ENCODE results near the gene CD2AP.
A peak's percentile ranks its signal among the peaks of the same experiment; 100 is the strongest.
"Not testable (repeated sequence)": the region's sequence is repeated elsewhere in the genome, so short reads cannot be mapped to it uniquely, and the experiment has no call there.

CD2AP gene, protein sequence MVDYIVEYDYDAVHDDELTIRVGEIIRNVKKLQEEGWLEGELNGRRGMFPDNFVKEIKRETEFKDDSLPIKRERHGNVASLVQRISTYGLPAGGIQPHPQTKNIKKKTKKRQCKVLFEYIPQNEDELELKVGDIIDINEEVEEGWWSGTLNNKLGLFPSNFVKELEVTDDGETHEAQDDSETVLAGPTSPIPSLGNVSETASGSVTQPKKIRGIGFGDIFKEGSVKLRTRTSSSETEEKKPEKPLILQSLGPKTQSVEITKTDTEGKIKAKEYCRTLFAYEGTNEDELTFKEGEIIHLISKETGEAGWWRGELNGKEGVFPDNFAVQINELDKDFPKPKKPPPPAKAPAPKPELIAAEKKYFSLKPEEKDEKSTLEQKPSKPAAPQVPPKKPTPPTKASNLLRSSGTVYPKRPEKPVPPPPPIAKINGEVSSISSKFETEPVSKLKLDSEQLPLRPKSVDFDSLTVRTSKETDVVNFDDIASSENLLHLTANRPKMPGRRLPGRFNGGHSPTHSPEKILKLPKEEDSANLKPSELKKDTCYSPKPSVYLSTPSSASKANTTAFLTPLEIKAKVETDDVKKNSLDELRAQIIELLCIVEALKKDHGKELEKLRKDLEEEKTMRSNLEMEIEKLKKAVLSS

DNA sequence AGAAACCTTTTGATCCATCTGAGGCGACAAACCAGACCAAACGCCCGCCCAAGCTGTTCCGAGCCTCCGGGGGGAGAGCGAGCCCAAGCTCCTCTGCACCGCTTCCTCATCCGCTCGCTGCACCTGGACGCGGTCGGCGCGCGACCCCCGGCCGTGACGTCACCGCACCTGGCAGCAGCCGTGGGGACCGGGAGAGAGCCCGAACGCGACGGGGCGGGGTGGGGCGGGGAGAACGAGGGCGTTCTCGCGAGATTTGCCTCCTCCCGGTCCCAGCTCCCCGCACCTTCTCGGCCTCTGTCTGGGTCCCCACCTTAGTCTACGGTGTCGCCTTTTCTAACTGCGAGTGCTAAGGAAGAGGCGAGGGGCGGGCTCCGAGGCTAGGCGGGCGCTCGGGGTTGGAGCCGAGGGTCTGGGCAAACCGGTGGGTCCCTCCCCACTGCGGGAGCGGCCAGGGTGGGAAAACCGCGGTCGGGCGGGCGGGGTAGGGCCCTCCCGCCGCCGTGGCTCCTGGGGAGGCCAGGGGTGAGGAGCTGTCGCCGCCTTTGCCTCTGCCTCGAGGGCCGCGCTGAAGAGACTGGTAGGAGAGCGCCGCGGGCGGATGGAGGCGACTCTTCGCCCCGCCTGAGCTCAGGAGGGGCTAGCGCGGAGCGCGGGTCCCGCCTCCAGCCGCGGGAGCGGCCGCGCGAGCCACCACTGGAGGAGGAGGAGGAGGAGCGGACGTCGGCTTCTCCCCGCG is at the start of gene CD2AP:
TSS of gene CD2AP (plus strand) at position 293 of the 736 bp plus-strand sequence. CDS start 456 bp downstream, outside the sequence.
- peak; percentile 66 for DNase-seq

DNA sequence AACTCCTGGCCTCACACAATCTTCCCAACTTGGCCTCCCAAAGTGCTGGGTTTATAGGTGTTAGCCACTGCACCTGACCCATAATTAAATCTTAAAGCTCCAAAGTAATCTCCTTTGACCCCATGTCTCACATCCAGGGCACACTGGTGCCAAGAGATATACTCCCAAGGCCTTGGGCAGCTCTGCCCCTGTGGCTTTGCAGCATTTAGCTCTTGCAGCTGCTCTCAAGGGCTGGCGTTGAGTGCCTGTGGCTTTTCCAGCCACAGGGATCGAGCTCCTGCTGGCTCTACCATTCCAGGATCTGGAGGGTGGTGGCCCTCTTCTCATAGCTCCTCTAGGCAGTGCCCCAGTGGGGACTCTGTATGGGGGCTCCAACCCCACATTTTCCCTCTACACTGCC is 49.3 kb upstream of the CD2AP start:
- DNase-seq: no peak

DNA sequence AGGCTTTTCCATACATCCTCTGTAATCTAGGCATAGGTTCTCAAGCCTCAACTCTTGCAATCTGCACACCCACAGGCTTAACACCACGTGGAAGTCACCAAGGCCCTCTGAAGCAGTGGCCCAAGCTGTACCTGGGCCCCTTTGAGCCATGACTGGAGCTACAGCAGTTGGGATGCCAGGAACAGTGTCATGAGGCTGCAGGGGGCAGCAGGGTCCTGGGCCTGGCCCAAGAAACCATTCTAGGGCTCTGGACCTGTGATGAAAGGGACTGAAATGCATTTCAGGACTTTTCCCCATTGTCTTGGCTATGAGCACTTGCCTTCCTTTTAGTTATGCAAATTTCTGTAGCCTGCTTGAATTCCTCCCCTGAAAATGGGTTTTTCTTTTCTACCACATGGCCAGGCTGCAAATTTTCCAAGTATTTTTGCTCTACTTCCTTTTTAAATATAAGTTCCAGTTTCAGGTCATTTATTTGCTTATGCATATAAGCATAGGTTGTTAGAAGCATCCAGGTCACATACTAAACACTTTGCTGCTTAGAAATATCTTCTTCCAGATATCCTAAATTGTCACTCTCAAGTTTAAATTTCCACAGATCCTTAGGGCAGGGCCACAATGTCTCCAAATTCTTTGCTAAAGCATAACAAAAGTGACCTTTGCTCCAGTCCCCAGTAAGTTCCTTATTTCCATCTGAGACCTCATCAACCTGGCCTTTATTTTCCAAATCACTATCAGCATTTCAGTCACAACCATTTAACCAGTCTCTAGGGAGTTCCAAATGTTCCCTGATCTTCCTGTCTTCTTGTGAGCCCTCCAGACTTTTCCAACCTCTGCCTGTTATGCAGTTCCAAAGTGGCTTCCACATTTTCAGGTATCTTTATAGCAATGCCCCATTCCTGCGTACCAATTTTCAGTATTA is 48.6 kb upstream of the CD2AP start:
- no peak for DNase-seq

DNA sequence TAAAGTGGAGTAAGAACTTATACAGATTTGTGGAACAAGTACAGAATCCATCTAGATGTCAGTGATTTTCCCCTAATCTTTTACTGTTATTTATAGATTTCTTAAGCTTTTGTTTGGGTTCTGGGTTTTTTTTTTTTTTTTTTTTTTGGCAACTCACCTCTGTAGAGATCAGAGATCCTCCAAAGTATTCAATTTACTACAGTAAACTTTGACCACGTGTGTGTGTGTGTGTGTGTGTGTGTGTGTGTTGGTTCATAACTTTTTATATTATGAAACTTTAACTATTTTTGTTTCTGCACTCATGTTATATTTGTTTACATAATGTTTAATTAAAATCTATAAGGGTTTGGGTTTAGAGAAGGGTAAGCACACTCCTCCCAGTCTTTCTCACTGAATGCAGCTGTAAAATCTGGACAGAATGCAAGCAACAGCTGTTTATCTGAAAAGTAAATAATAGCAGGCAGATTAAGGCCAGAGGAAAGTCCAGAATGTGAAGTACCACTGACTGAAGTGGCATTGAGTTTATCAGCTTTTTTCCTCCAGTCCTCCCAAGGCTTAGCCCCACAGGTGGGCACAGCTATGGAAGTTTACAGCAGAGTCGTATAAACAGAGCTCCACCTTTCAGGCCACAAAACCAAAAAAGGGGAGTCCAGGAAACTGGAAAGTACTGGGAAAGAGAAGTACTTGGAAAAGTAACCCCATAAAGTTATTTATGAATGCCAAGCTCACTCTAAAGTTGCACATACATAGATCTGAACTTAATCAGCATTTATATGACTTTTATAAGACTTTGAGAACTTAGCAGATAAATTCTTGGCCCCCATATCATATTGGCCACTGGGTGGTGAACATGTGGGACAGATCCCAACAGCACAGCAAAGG is 43.0 kb upstream of the CD2AP start:
- DNase-seq: no peak

DNA sequence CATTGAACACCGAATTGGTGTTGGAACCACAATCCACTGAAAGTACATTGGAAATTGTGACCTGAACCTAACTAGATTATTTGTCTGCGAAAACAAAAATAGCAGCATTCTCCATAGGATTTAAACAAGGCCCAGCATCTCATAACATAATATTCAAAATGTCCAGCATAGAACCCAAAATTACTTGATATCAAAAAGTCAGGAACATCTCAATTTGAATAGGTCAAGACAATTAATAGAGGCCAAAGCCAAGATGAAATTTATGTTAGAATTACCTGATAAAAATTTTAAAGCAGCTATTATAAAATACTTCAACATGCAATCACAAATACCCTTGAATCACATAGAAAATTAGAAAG is 42.4 kb upstream of the CD2AP start:
- no peak for DNase-seq

DNA sequence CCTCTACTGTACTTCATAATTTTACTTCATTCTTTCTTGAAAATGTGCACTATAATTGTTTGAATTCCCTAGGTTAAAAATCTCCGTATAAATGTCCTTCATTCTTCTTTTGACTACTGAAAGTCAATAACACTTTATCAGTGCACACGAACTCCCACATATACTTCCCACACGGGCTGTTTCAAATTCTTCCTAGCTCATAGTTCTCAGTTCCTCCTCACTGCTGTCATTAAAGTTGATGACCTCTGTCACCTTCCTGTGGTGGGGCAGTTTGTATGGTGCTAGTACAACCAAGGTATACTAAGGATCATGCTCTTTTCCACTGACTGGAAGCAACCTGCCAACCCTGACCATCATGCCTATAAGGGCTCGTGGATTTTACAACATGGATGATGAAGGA is 40.0 kb upstream of the CD2AP start:
- DNase-seq: no peak

DNA sequence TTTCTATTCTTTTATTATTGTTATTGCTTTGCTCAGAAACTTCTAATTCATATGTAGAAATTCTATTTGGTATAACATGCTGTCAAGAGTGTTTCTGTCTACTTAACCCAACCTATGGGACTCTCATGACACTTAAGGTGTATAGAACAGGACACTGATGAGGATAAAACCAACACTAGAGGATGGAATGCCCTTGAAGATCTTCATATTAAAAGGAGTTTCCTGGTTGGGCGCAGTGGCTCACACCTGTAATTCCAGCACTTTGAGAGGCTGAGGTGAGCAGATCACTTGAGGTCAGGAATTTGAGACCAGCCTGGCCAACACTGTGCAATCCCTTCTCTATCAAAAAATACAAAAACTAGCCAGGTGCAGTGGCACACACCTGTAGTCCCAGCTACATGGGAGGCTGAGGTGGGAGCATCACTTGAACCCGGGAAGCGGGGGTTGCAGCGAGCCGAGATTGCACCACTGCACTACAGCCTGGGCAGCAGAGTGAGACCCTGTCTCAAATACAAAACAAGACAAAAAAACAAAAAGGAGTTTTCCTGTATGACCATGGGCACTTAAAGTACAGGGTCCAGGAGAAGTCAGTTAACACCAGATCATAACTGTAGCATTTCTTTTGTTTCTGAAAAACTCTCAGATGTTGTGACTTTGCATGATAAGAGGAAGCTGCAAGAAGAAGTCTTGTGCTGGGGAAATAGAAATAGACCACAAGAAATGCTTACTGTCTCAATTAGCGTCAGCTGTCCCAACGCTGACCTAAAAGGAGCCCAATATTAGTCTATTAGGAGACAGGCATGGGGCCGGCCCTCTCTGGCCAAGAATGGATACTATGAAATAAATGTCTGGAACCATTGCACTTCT is 38.9 kb upstream of the CD2AP start:
- no peak for DNase-seq

DNA sequence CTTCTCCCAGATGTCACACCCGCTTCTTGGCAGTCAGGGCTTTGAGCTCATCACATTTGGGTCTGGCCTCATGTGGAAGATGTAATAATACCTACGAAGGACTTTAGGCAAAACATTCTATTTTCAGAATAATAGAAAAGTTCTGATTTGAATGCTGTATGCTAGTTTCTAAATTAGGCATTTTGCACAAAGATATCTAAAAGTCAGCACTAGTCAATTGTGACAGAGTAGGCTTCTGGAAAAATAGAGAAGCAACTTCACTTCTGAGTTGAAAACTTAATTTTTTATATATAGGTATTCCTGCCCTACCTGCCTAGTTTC is 38.3 kb upstream of the CD2AP start:
- DNase-seq: no peak

DNA sequence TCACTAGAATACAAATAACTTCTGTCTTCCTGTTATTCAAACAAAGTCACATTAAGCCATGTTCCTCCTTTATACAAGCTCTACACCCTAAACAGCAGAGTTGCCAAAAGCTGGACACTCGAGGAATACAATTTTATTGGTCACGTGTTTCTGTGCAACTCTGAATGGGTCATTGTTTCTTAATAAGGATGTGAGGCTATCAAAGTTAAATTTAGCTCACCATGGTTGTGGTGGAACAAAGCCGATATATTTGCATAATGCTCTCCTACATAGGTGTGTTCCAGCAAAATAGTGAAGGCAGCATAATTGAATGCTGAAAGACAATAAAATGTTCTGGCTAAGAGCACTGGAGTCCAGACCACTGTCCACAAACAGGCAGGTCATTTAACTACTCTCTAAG is 36.9 kb upstream of the CD2AP start:
- no peak for DNase-seq

DNA sequence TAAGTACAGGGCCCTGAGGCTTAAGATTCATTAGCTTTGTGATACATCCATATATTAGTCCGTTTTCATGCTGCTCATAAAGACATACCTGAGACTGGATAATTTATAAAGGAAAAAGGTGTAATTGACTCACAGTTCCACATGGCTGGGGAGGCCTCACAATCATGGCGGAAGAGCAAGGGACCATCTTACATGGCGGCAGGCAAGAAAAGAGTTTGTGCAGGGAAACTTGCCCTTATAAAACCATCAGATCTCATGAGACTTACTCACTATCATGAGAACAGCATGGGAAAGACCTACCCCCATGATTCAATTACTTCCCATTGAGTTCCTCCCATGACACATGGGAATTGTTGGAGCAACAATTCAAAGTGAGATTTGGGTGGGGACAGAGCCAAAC is 32.6 kb upstream of the CD2AP start:
- DNase-seq: not testable (repeated sequence)

DNA sequence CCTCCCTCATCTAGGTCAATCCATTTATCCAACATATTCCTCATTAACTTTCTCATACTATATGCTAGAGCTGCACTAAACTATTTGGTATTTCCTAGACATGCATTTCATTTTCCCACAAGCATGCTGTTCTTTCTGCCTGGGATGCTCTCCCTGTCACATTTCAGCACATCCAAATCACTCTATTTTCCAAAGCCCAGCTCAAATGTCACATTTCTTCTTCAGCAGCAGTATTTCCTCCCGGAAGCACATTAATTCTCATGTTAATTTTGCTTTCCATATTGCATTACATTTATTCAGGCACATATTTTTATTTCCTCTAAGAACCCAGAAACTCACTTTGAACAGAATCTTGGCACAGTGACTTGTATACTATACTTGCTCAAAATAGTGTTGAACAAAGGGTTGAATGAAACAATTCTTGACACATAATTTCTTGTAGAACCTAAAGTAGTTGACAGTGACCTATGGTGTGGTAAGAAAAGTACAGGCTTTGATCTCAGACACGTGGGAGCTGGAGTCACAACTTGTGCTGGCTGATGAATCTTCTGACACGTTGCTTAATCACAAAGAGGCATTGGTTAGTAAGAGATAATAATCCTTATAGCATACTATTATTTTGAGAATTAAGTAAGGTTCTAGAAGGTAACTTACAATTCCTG is 30.8 kb upstream of the CD2AP start:
- no peak for DNase-seq

DNA sequence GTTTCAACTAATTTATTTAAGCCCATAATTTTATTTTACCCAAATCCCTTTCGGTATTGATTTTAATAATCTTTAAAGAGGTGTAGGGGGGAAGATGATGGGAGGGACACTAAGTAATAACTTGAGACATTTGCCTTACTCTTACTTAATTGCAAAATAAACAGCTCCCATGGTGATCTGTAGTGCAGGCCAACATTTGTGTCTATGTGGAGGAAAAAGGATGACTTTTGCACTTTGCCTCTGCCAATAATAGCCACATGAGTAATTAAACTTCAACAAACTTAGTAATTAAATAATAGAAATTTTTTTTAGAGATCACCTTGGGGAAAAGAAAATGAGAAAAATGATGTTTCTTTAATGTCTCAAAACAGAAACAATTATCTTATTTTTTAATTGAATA is 29.9 kb upstream of the CD2AP start:
- no peak for DNase-seq

DNA sequence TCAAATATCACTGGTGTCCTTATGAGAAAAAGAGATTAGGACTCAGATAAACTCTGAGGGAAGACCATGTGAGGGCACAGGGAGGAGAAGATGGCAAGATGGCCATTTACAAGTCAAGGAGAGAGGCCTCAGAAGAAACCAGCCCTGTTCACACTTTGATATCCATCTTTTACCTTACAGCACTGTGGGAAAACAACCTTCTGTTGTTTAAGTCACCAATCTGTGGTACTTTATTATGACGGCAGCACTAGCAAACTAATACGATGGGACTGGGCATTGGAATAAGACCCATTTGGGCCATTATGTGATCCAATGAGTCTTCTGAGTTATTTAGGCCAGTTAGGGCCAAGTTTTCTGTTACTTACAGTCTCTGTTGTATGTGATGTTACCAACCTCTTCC is 26.4 kb upstream of the CD2AP start:
- DNase-seq: no peak

DNA sequence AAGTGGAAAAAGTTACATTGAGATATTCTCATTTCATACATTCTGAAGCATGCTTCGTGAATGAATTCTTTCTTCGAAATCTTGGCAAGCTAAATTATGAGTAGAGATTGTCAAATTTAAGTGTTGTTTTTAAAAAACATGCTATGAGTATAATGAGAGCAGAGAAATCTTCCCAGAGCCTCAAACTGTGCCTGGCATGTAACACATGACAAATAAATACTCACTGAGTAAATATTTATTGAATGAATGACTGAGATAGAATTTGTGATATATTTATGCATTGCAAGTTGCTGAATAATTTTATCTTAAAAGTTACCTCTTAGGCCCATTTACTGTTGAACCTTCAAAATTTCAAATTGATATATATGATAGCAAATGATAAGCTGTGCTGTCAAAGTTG is 24.7 kb upstream of the CD2AP start:
- DNase-seq: no peak

DNA sequence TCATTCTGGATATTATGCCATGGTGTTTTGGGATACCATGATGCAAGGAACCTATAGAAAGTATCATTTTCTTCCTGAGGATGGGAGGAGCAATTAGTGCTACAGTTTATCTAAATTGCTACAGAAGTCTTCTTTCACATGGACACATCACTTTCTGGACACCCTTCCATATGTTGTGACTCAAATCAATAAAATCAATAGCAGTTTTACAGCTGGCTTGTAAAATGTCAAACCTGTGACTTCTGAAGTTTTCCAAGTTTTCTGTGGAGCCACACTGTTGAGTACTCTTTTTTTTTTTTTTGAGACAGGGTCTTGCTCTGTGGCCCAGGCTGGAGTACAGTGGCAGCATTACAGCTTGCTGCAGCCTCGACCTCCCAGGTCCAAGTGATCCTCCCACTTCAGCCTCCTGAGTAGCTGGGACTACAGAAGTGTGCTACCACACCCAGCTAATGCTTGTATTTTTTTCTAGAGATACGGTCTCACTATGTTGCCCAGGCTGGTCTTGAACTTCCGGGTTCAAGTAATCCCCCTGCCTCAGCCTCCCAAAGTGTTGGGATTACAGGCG is 24.1 kb upstream of the CD2AP start:
- no peak for DNase-seq

DNA sequence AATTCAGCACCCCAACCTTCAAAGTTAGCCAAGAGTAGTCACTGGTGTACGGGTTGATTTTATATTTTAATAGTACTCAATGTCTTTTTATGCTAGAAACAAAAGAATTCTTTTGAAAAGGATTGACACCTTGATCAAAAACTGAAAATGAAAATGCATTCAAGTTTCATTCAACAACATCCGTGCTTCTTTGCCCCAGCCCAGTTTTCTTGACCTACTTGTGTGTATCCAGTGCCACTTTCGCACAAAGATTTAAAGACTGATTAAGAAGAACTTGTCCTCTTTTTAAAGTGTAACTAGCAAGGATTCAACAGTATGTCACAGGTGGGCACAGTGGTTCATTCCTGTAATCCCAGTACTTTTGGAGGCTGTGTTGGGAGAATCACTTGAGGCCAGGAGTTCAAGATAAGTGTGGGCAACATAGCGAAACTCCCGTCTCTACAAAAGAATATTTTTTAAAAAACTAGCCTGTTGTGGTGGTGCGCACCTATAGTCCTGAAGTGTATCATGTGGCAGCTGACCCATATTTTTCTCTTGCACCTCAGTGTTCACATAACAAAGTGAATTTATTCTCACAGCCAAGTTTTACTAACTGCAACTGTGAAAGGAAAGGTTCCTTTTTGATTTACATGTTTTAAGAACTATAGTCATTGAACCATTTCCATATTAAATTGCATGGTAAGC is 22.7 kb upstream of the CD2AP start:
- no peak for DNase-seq

DNA sequence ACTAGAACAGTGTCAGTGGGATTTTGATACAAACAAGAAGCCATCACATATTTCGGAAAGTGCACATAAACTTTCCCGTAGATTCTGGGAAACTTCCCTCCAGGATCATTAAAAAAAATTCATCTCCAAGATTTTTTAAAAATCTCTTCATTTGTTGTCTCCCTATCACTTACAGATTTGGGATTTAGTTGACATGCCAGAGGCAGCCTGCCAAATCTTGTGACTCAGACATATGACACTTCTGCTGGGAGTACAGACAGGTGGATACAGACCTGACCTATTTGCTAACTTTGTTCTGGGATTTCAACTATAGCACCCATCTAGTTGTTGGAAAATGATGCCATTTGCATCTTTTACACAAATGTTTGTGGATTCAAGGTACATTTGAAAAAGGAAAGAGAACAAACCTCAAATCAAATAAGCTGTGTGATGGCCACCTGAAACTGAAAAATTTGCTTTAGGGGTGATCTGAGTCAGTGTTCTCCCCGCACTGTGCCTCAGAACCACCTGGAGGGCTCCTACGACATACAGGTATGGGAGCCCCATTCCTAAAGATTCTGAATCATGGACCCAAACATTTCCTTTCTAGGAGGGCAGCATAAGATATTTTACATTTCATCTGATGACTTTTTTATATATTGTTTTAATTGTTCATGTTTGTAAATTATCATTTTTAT is 21.9 kb upstream of the CD2AP start:
- DNase-seq: no peak

DNA sequence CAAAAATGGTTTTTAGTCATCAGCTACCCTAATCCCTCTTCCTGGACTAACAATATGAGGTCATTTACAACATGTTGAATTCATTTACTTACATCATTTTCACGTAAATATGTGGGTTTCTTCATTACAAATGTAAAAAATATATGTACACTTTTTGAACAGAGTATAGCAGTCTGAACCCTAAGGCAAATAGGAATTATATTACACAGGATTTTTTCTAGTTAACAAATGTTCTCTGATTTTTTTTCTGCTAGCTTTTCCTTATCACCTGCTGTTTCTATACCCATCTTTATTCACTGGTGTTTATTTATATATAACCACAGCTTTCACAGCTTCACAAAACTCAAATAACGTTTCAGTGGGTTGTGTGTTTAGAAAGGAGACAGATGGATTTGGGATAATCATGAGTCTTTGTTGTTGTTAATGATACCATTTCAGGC is 21.0 kb upstream of the CD2AP start:
- DNase-seq: no peak

DNA sequence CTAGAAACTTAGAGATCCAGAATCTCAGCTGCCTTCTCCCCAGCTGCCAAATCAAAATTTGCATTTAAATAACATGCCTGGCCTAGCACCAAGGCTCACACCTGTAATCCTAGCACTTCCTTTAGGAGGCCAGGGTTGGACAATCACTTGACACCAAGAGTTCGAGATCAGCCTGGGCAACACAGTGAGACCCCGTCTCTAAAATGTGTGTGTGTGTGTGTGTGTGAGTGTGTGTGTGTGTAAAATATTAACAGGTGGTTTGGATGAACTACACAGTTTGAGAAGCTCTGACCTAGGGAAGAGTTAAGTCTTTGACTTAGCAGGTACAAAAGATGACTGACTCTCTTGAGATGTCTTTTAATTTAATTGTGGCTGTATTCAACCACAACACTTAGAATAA is 20.2 kb upstream of the CD2AP start:
- DNase-seq: no peak
